ENCODE measurements around the gene DENND2C. TPM values are rescaled to one million over a fixed set of nuclear protein-coding genes. Genes with fewer than 3 reads are reported as not detected.

Gene DENND2C
- total RNA-seq, 1 donor from 2014 or later: 1.6 TPM

DNA sequence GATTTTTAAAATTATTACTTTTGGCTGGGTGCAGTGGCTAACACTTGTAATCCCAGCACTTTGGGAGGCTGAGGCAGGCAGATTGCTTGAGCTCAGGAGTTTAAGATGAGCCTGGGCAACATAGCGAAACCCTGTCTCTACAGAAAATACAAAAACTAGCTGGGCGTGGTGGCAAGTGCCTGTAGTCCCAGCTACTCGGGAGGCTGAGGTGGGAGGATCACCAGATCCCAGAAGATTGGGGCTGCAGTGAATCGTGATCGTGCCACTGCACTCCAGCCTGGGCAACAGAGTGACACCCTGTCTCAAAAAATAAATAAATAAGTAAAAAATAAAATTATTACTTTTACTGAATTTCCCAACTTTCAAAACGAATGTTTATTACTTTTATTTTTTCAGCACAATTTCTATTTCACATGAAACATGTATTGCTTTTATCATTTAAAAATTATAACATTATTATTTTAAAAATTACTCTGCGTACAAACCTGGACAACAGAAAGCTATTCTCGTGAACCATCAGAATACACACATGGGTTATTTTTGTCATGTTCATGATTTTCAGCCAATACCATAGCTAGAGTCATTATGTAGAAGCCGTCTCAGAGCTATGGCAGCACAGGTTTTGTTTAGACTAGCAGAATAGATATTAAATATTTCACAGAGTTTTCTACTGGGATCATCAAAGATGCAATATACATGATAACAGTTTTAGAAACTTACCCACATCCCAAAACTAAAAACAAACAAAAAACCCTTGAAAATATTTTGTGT lies 24.9 kb upstream of the DENND2C start:
- Mint-ChIP-seq H3K4me1 (ENCODE audit: unreplicated experiment) (peaks cover under 1% of the 10 kb centered on the region), H3K27me3 (ENCODE audit: unreplicated experiment) (peaks cover 32% of the 10 kb centered on the region), H3K4me3 (ENCODE audit: unreplicated experiment) (no peak overlapping the region), H3K9me3 (ENCODE audit: unreplicated experiment) (no peaks in the 10 kb centered on the region), H3K27ac (ENCODE audit: unreplicated experiment) (no peak overlapping the region), H3K36me3 (ENCODE audit: unreplicated experiment) (no peaks in the 10 kb centered on the region)
- no peak for DNase-seq (ENCODE audit: extremely low spot score, unreplicated experiment)
- TF ChIP-seq, protein P1, sequence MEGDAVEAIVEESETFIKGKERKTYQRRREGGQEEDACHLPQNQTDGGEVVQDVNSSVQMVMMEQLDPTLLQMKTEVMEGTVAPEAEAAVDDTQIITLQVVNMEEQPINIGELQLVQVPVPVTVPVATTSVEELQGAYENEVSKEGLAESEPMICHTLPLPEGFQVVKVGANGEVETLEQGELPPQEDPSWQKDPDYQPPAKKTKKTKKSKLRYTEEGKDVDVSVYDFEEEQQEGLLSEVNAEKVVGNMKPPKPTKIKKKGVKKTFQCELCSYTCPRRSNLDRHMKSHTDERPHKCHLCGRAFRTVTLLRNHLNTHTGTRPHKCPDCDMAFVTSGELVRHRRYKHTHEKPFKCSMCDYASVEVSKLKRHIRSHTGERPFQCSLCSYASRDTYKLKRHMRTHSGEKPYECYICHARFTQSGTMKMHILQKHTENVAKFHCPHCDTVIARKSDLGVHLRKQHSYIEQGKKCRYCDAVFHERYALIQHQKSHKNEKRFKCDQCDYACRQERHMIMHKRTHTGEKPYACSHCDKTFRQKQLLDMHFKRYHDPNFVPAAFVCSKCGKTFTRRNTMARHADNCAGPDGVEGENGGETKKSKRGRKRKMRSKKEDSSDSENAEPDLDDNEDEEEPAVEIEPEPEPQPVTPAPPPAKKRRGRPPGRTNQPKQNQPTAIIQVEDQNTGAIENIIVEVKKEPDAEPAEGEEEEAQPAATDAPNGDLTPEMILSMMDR (IDR thresholded peaks at IDR 0.05): no peak

DNA sequence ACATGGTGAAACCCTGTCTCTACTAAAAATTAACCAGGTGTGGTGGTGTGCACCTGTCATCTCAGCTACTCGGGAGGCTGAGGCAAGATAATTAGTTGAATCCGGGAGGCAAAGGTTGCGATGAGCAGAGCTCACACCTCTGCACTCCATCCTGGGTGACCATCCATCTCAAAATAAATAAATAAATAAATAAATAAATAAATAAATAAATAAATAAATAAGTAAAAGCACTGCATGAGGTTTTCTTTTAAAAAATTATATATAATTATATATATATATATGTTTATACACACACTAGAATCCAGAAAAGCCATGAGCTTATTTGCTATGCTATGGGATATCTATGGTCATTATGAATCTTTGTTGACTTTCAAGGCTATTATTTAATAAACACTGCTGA lies 23.1 kb upstream of the DENND2C start:
- Mint-ChIP-seq H3K27ac (ENCODE audit: unreplicated experiment) (no peak overlapping the region), H3K4me1 (ENCODE audit: unreplicated experiment) (no peaks in the 10 kb centered on the region), H3K9me3 (ENCODE audit: unreplicated experiment) (no peaks in the 10 kb centered on the region), H3K4me3 (ENCODE audit: unreplicated experiment) (no peak overlapping the region), H3K27me3 (ENCODE audit: unreplicated experiment) (peaks cover 36% of the 10 kb centered on the region), H3K36me3 (ENCODE audit: unreplicated experiment) (no peaks in the 10 kb centered on the region)
- no peak for DNase-seq (ENCODE audit: extremely low spot score, unreplicated experiment)
- TF ChIP-seq, protein P1 (IDR thresholded peaks at IDR 0.05): no peak

DNA sequence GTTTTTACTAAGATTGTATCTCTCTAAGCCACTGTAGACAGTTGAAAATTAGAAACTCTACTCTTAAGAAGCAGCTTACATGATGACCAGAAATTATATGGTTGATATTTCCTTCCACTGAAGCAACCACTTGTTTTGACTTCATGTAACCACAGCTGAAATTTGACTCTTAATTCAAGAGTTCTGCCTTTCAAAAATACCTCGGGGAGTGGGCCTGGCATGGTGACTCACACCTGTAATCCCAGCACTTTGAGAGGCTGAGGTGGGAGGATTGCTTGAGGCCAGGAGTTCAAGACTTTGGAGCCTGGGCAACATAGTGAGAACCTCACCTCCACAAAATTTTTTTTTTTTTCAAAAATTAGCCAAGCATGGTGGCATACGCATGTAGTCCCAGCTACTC lies 21.2 kb upstream of the DENND2C start:
- no peaks in the 10 kb centered on the region for H3K4me1 Mint-ChIP-seq (ENCODE audit: unreplicated experiment)
- no peak for DNase-seq (ENCODE audit: extremely low spot score, unreplicated experiment)

DNA sequence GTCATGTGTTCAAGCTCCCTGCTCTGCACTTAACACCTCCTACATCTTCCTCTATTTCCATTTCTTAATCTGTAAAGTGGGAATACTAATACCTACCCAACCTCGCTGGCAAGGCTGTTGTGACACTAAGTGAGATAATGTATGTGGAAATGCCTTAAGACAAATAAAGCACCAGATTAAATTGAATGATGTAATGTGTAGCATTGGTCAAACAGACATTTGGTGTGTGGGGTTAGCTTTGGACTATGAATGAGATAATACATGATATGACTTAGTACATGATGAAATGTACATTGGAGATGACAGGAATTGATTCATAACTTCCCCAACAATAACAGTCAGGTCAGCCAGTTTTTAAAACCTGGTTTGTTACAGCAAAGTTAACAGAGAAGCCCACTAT lies 20.3 kb upstream of the DENND2C start:
- no peak for DNase-seq (ENCODE audit: extremely low spot score, unreplicated experiment)
- Mint-ChIP-seq H3K9me3 (ENCODE audit: unreplicated experiment) (no peaks in the 10 kb centered on the region), H3K4me1 (ENCODE audit: unreplicated experiment) (no peaks in the 10 kb centered on the region), H3K36me3 (ENCODE audit: unreplicated experiment) (no peaks in the 10 kb centered on the region), H3K4me3 (ENCODE audit: unreplicated experiment) (no peak overlapping the region), H3K27me3 (ENCODE audit: unreplicated experiment) (peaks cover 49% of the 10 kb centered on the region), H3K27ac (ENCODE audit: unreplicated experiment) (no peak overlapping the region)
- TF ChIP-seq, protein P1 (IDR thresholded peaks at IDR 0.05): no peak

More for the DNA sequence above, 21.2 kb upstream of the DENND2C start:
- Mint-ChIP-seq H3K4me3 (ENCODE audit: unreplicated experiment) (no peak overlapping the region), H3K27me3 (ENCODE audit: unreplicated experiment) (peaks cover 49% of the 10 kb centered on the region), H3K27ac (ENCODE audit: unreplicated experiment) (no peak overlapping the region), H3K9me3 (ENCODE audit: unreplicated experiment) (no peaks in the 10 kb centered on the region), H3K36me3 (ENCODE audit: unreplicated experiment) (no peaks in the 10 kb centered on the region)
- TF ChIP-seq, protein P1 (IDR thresholded peaks at IDR 0.05): no peak

DNA sequence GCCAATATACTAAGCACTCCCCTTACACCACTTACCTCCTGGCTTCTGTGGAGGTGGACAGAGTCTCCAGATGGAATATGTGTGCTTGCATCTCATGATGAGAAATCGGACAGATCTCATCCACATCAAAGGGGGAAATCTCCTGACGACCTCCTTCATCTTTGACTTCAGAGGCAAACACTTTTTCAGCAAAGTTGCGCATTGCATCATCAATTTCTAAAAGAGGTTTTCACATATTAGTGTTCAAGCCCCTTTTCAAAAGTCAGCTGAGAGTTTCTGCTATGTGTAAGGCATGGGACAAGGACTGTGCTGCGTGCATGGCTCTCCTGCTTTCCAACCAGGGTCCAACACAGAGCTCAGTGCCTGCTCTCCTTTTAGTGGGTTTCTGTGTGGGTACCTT lies 18.7 kb upstream of the DENND2C start:
- no peaks in the 10 kb centered on the region for H3K9me3 Mint-ChIP-seq (ENCODE audit: unreplicated experiment)
- H3K36me3 Mint-ChIP-seq (ENCODE audit: unreplicated experiment): no peaks in the 10 kb centered on the region
- DNase-seq (ENCODE audit: extremely low spot score, unreplicated experiment): no peak
- no peak overlapping the region for H3K4me3 Mint-ChIP-seq (ENCODE audit: unreplicated experiment)
- TF ChIP-seq, protein P1 (IDR thresholded peaks at IDR 0.05): no peak
- H3K27ac Mint-ChIP-seq (ENCODE audit: unreplicated experiment): no peak overlapping the region
- no peaks in the 10 kb centered on the region for H3K4me1 Mint-ChIP-seq (ENCODE audit: unreplicated experiment)
- peaks cover 46% of the 10 kb centered on the region for H3K27me3 Mint-ChIP-seq (ENCODE audit: unreplicated experiment)
